ENCODE data around the gene SPATS2L.

SPATS2L gene

GRCh38 chr2:200367155-200367554 lies 60.7 kb downstream of the SPATS2L start:
- peak; percentile 27 for DNase-seq (ENCODE audit: low read depth)
- no peak overlapping the region for H3K9ac ChIP-seq (ENCODE audit: low read length)
- H3K4me3 ChIP-seq (ENCODE audit: low read length), result no peak overlapping the region
- H3K4me1 ChIP-seq (ENCODE audit: control insufficient read depth, insufficient read depth, low read length), result peaks cover 14% of the 10 kb centered on the region
- H3K36me3 ChIP-seq (ENCODE audit: control insufficient read depth, insufficient read depth, low read length, severe bottlenecking), result peaks cover 5% of the 10 kb centered on the region
- H3K9me3 ChIP-seq (ENCODE audit: control insufficient read depth, low read length), result no peaks in the 10 kb centered on the region
- no peaks in the 10 kb centered on the region for H3K27me3 ChIP-seq (replicated peaks; ENCODE audit: control insufficient read depth, insufficient read depth, low read length)

GRCh38 chr2:200369886-200370285 lies 63.4 kb downstream of the SPATS2L start:
- Histone ChIP-seq H3K36me3 (ENCODE audit: control insufficient read depth, insufficient read depth, low read length, severe bottlenecking) (peaks cover 5% of the 10 kb centered on the region), H3K9me3 (ENCODE audit: control insufficient read depth, low read length) (no peaks in the 10 kb centered on the region), H3K4me3 (ENCODE audit: low read length) (no peak overlapping the region), H3K9ac (ENCODE audit: low read length) (no peak overlapping the region), H3K4me1 (ENCODE audit: control insufficient read depth, insufficient read depth, low read length) (peaks cover 14% of the 10 kb centered on the region), H3K27me3 (replicated peaks; ENCODE audit: control insufficient read depth, insufficient read depth, low read length) (no peaks in the 10 kb centered on the region)
- DNase-seq (ENCODE audit: low read depth), result no peak

GRCh38 chr2:200373231-200373630 lies 66.7 kb downstream of the SPATS2L start:
- peaks cover 5% of the 10 kb centered on the region for H3K36me3 ChIP-seq (ENCODE audit: control insufficient read depth, insufficient read depth, low read length, severe bottlenecking)
- DNase-seq (ENCODE audit: low read depth), result no peak
- no peak overlapping the region for H3K4me3 ChIP-seq (ENCODE audit: low read length)
- H3K9me3 ChIP-seq (ENCODE audit: control insufficient read depth, low read length), result no peaks in the 10 kb centered on the region
- H3K27me3 ChIP-seq (replicated peaks; ENCODE audit: control insufficient read depth, insufficient read depth, low read length), result no peaks in the 10 kb centered on the region
- H3K9ac ChIP-seq (ENCODE audit: low read length), result no peak overlapping the region
- H3K4me1 ChIP-seq (ENCODE audit: control insufficient read depth, insufficient read depth, low read length), result peaks cover 4% of the 10 kb centered on the region

GRCh38 chr2:200373973-200374416 lies 67.5 kb downstream of the SPATS2L start:
- H3K4me1 ChIP-seq (ENCODE audit: control insufficient read depth, insufficient read depth, low read length), result peaks cover 10% of the 10 kb centered on the region
- H3K9ac ChIP-seq (ENCODE audit: low read length), result no peak overlapping the region
- no peaks in the 10 kb centered on the region for H3K9me3 ChIP-seq (ENCODE audit: control insufficient read depth, low read length)
- no peak overlapping the region for H3K4me3 ChIP-seq (ENCODE audit: low read length)
- H3K27me3 ChIP-seq (replicated peaks; ENCODE audit: control insufficient read depth, insufficient read depth, low read length), result no peaks in the 10 kb centered on the region
- no peak for DNase-seq (ENCODE audit: low read depth)
- peaks cover 5% of the 10 kb centered on the region for H3K36me3 ChIP-seq (ENCODE audit: control insufficient read depth, insufficient read depth, low read length, severe bottlenecking)

GRCh38 chr2:200376513-200377354 lies 70.2 kb downstream of the SPATS2L start:
- H3K9me3 ChIP-seq (ENCODE audit: control insufficient read depth, low read length), result no peaks in the 10 kb centered on the region
- H3K4me3 ChIP-seq (ENCODE audit: low read length), result no peak overlapping the region
- no peak for DNase-seq (ENCODE audit: low read depth)
- H3K9ac ChIP-seq (ENCODE audit: low read length), result no peak overlapping the region
- no peaks in the 10 kb centered on the region for H3K27me3 ChIP-seq (replicated peaks; ENCODE audit: control insufficient read depth, insufficient read depth, low read length)
- H3K4me1 ChIP-seq (ENCODE audit: control insufficient read depth, insufficient read depth, low read length), result peaks cover 30% of the 10 kb centered on the region
- peaks cover 5% of the 10 kb centered on the region for H3K36me3 ChIP-seq (ENCODE audit: control insufficient read depth, insufficient read depth, low read length, severe bottlenecking)

- Histone ChIP-seq H3K36me3 (ENCODE audit: control insufficient read depth, insufficient read depth, low read length, severe bottlenecking) (no peaks in the 10 kb centered on the region), H3K9ac (ENCODE audit: low read length) (no peak overlapping the region), H3K9me3 (ENCODE audit: control insufficient read depth, low read length) (no peaks in the 10 kb centered on the region), H3K4me3 (ENCODE audit: low read length) (no peak overlapping the region), H3K27me3 (replicated peaks; ENCODE audit: control insufficient read depth, insufficient read depth, low read length) (no peaks in the 10 kb centered on the region), H3K4me1 (ENCODE audit: control insufficient read depth, insufficient read depth, low read length) (peaks cover 30% of the 10 kb centered on the region)
- DNase-seq (ENCODE audit: low read depth), result no peak
Measured at GRCh38 chr2:200377355-200378336, 71.2 kb downstream of the SPATS2L start.

- Histone ChIP-seq H3K9ac (ENCODE audit: low read length) (peak overlapping the region; percentile 61), H3K36me3 (ENCODE audit: control insufficient read depth, insufficient read depth, low read length, severe bottlenecking) (no peaks in the 10 kb centered on the region), H3K27me3 (replicated peaks; ENCODE audit: control insufficient read depth, insufficient read depth, low read length) (no peaks in the 10 kb centered on the region), H3K4me1 (ENCODE audit: control insufficient read depth, insufficient read depth, low read length) (peaks cover 37% of the 10 kb centered on the region), H3K4me3 (ENCODE audit: low read length) (peak overlapping the region; percentile 12), H3K9me3 (ENCODE audit: control insufficient read depth, low read length) (no peaks in the 10 kb centered on the region)
- peak; percentile 45 for DNase-seq (ENCODE audit: low read depth)
Measured at GRCh38 chr2:200378652-200379290, 72.3 kb downstream of the SPATS2L start.

- no peaks in the 10 kb centered on the region for H3K36me3 ChIP-seq (ENCODE audit: control insufficient read depth, insufficient read depth, low read length, severe bottlenecking)
- no peak for DNase-seq (ENCODE audit: low read depth)
- no peak overlapping the region for H3K9ac ChIP-seq (ENCODE audit: low read length)
- no peak overlapping the region for H3K4me3 ChIP-seq (ENCODE audit: low read length)
- H3K27me3 ChIP-seq (replicated peaks; ENCODE audit: control insufficient read depth, insufficient read depth, low read length), result no peaks in the 10 kb centered on the region
- peaks cover 37% of the 10 kb centered on the region for H3K4me1 ChIP-seq (ENCODE audit: control insufficient read depth, insufficient read depth, low read length)
- no peaks in the 10 kb centered on the region for H3K9me3 ChIP-seq (ENCODE audit: control insufficient read depth, low read length)
Measured at GRCh38 chr2:200379481-200380090, 73.1 kb downstream of the SPATS2L start.

- H3K9me3 ChIP-seq (ENCODE audit: control insufficient read depth, low read length), result no peaks in the 10 kb centered on the region
- H3K4me3 ChIP-seq (ENCODE audit: low read length), result no peak overlapping the region
- H3K27me3 ChIP-seq (replicated peaks; ENCODE audit: control insufficient read depth, insufficient read depth, low read length), result no peaks in the 10 kb centered on the region
- H3K36me3 ChIP-seq (ENCODE audit: control insufficient read depth, insufficient read depth, low read length, severe bottlenecking), result no peaks in the 10 kb centered on the region
- peak overlapping the region; percentile 45 for H3K9ac ChIP-seq (ENCODE audit: low read length)
- no peak for DNase-seq (ENCODE audit: low read depth)
- peaks cover 37% of the 10 kb centered on the region for H3K4me1 ChIP-seq (ENCODE audit: control insufficient read depth, insufficient read depth, low read length)
Measured at GRCh38 chr2:200380091-200380561, 73.6 kb downstream of the SPATS2L start.

GRCh38 chr2:200380833-200381542 lies 74.5 kb downstream of the SPATS2L start:
- no peaks in the 10 kb centered on the region for H3K9me3 ChIP-seq (ENCODE audit: control insufficient read depth, low read length)
- no peak overlapping the region for H3K4me3 ChIP-seq (ENCODE audit: low read length)
- DNase-seq (ENCODE audit: low read depth), result peak; percentile 74
- no peaks in the 10 kb centered on the region for H3K36me3 ChIP-seq (ENCODE audit: control insufficient read depth, insufficient read depth, low read length, severe bottlenecking)
- no peaks in the 10 kb centered on the region for H3K27me3 ChIP-seq (replicated peaks; ENCODE audit: control insufficient read depth, insufficient read depth, low read length)
- no peak overlapping the region for H3K9ac ChIP-seq (ENCODE audit: low read length)
- peaks cover 37% of the 10 kb centered on the region for H3K4me1 ChIP-seq (ENCODE audit: control insufficient read depth, insufficient read depth, low read length)

Data from adipocyte (in vitro differentiated cells).